Naive thymus-derived CD4-positive, alpha-beta T cell (primary cell): ENCODE data around the gene TRAPPC10. TPM values are rescaled to one million over a fixed set of nuclear protein-coding genes. Genes with fewer than 3 reads are reported as not detected.
A peak's percentile ranks its signal among the peaks of the same experiment; 100 is the strongest.

Experiments
- ATAC-seq: fragments of 150-1000 bp; cut with Tn5 transposase; 2 replicates; pipeline ENCODE4 v1.10.0; 2021; ENCODE audit warnings: mild to moderate bottlenecking, moderate library complexity
- CTCF ChIA-PET: fragments of 350-600 bp; sonication (Branson Sonifier 250); formaldehyde crosslinking; loops from one replicate; lab custom pipeline; 2021; ENCODE audit warnings: antibody characterized with exemption; lab: Charles Lee
- POLR2A ChIA-PET: fragments of 350-600 bp; sonication (Branson Sonifier 250); formaldehyde crosslinking; loops from one replicate; lab custom pipeline; 2021; ENCODE audit warnings: antibody characterized with exemption, inconsistent platforms; lab: Charles Lee
- DNase-seq, 9 donors: peaks; one replicate each; pipeline versions ENCODE4 v3.0.0 to v3.0.0-alpha.2; 2020 to 2022; ENCODE audit warnings: mixed read lengths in 1 of 9
- H3K27ac ChIP-seq: one replicate; pipeline ENCODE4 v1.7.0; 2013; ENCODE audit warnings: mild to moderate bottlenecking, low read depth, low read length, moderate library complexity
- H3K27me3 ChIP-seq, 2 donors: one replicate each; pipeline ENCODE4 v1.7.0; 2013; ENCODE audit warnings: low read length in 2 of 2, mild to moderate bottlenecking in 2 of 2, moderate library complexity in 2 of 2; ENCODE audit not compliant: control insufficient read depth in 2 of 2, insufficient read depth in 2 of 2
- H3K36me3 ChIP-seq, 3 experiments: 1 replicate in 2 of 3; 2 replicates in 1 of 3; pipeline ENCODE4 v1.7.0; 2013; ENCODE audit warnings: low read length in 3 of 3, mild to moderate bottlenecking in 3 of 3, moderate library complexity in 1 of 3; ENCODE audit not compliant: insufficient read depth in 3 of 3, control insufficient read depth in 2 of 3
- H3K4me1 ChIP-seq, 2 donors: one replicate each; pipeline ENCODE4 v1.7.0; 2013; ENCODE audit warnings: low read length in 2 of 2, mild to moderate bottlenecking in 2 of 2, moderate library complexity in 1 of 2; ENCODE audit not compliant: control insufficient read depth in 2 of 2, insufficient read depth in 2 of 2
- H3K4me3 ChIP-seq: 2 replicates; pipeline ENCODE4 v1.7.0; 2013; ENCODE audit warnings: mild to moderate bottlenecking, low read length
- H3K9me3 ChIP-seq, 3 experiments: 1 replicate in 2 of 3; 2 replicates in 1 of 3; pipeline ENCODE4 v1.7.0; 2013; ENCODE audit warnings: low read length in 3 of 3; ENCODE audit not compliant: control insufficient read depth in 2 of 3
- H3K27ac Mint-ChIP-seq, 9 donors: one replicate each; pipeline ENCODE4 v1.8.0; 2020 to 2022; ENCODE audit warnings: mixed read lengths in 9 of 9, mild to moderate bottlenecking in 8 of 9, moderate library complexity in 5 of 9, inconsistent platforms in 2 of 9
- H3K27me3 Mint-ChIP-seq, 5 donors: one replicate each; pipeline ENCODE4 v1.8.0; 2021 to 2022; ENCODE audit warnings: mixed read lengths in 5 of 5, mild to moderate bottlenecking in 1 of 5
- H3K36me3 Mint-ChIP-seq, 5 donors: one replicate each; pipeline ENCODE4 v1.8.0; 2020 to 2022; ENCODE audit warnings: mixed read lengths in 5 of 5, mild to moderate bottlenecking in 3 of 5, inconsistent platforms in 1 of 5
- H3K4me1 Mint-ChIP-seq, 7 donors: one replicate each; pipeline ENCODE4 v1.8.0; 2020 to 2022; ENCODE audit warnings: mixed read lengths in 7 of 7, mild to moderate bottlenecking in 3 of 7, inconsistent platforms in 1 of 7
- H3K4me3 Mint-ChIP-seq, 10 donors: one replicate each; pipeline ENCODE4 v1.8.0; 2020 to 2022; ENCODE audit warnings: mild to moderate bottlenecking in 10 of 10, mixed read lengths in 10 of 10, moderate library complexity in 6 of 10, inconsistent platforms in 2 of 10
- H3K9me3 Mint-ChIP-seq, 11 donors: one replicate each; pipeline ENCODE4 v1.8.0; 2020 to 2022; ENCODE audit warnings: mixed read lengths in 11 of 11, mild to moderate bottlenecking in 4 of 11, inconsistent platforms in 1 of 11, moderate library complexity in 1 of 11
- intact Hi-C, 2 donors: fragments of 100-400 bp; cut with micrococcal nuclease; formaldehyde crosslinking; loops; one replicate each; pipeline ENCODE4 v1.15.1; 2023
- polyA plus RNA-seq, 2 donors: library from polyadenylated mRNA; unstranded; fragments of 300-500 nt; fragmentation: Illumina TruSeq; gene quantifications; one replicate each; pipeline ENCODE4 v1.2.3, GENCODE V29; 2021
- total RNA-seq, 6 experiments: library from RNA in 5 of 6; stranded (reverse) in 5 of 6; gene quantifications; 1 replicate in 5 of 6; 2 replicates in 1 of 6; pipeline ENCODE4 v1.2.3 and lab custom pipeline; 2021 to 2026

Gene TRAPPC10
- total and polyA plus RNA-seq, 7 experiments from 2014 or later: 15.6 to 119 (median 93.2) TPM

GRCh38 chr21:44006017-44006619 lies 6.0 kb upstream of the TRAPPC10 start:
- H3K9me3 Mint-ChIP-seq: no peaks in the 10 kb centered on the region
- no peak overlapping the region for H3K27ac ChIP-seq
- H3K36me3 Mint-ChIP-seq: peaks cover 0 to 8% (median 4%) of the 10 kb centered on the region in 5 donors
- intact Hi-C loops: no loop called here
- H3K36me3 ChIP-seq: no peaks in the 10 kb centered on the region
- ATAC-seq (no peak), DNase-seq (no peak)
- H3K9me3 ChIP-seq: no peaks in the 10 kb centered on the region
- peak overlapping the region in 1 of 9 donors; percentile 4 for H3K27ac Mint-ChIP-seq
- H3K4me1 Mint-ChIP-seq: peaks cover 3 to 16% (median 10%) of the 10 kb centered on the region in 7 donors
- H3K27me3 Mint-ChIP-seq: no peaks in the 10 kb centered on the region
- POLR2A ChIA-PET: no interaction called here
- no peak overlapping the region for H3K4me3 Mint-ChIP-seq
- CTCF ChIA-PET: no interaction called here
- H3K4me1 ChIP-seq: peaks cover 0 to 3% of the 10 kb centered on the region in 2 donors
- H3K27me3 ChIP-seq: no peaks in the 10 kb centered on the region
- no peak overlapping the region for H3K4me3 ChIP-seq

- H3K4me3 ChIP-seq: no peak overlapping the region
- H3K27me3 Mint-ChIP-seq: no peaks in the 10 kb centered on the region
- peaks cover 0 to 8% (median 4%) of the 10 kb centered on the region in 5 donors for H3K36me3 Mint-ChIP-seq
- peaks cover 7 to 20% (median 14%) of the 10 kb centered on the region in 7 donors for H3K4me1 Mint-ChIP-seq
- H3K9me3 ChIP-seq: no peaks in the 10 kb centered on the region
- ATAC-seq (no peak), DNase-seq (no peak)
- H3K36me3 ChIP-seq: no peaks in the 10 kb centered on the region
- H3K27ac ChIP-seq: no peak overlapping the region
- H3K27me3 ChIP-seq: no peaks in the 10 kb centered on the region
- no peaks in the 10 kb centered on the region for H3K9me3 Mint-ChIP-seq
- H3K4me1 ChIP-seq: peaks cover 0 to 6% of the 10 kb centered on the region in 2 donors
- no peak overlapping the region for H3K4me3 Mint-ChIP-seq
- intact Hi-C loops: no loop called here
- H3K27ac Mint-ChIP-seq: no peak overlapping the region
- CTCF ChIA-PET: no interaction called here
- POLR2A ChIA-PET: no interaction called here
Observed at GRCh38 chr21:44006656-44007055, 5.5 kb upstream of the TRAPPC10 start.

DNA sequence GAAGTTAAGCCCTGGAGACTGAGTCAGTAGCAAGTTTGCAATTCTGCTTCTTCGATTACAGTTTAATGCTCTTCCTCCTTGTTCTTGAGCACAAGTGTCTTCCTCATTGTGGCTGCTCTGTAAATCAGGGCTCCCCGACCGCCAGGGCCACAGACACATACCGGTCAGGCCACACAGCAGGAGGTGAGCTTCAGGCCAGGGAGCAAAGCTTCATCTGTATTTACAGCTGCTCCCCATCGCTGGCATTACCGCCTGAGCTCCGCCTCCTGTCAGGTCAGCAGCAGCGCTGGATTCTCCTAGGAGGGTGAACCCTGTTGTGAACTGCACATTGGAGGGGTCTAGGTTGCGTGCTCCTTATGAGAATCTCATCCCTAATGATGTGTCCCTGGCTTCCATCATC lies 1.7 kb upstream of the TRAPPC10 start:
- H3K27ac ChIP-seq: peak overlapping the region; percentile 92
- Mint-ChIP-seq H3K27me3 (no peaks in the 10 kb centered on the region), H3K36me3 (peaks cover 0 to 12% (median 4%) of the 10 kb centered on the region in 5 donors), H3K27ac (peak overlapping the region in 8 of 9 donors; percentile 35 to 95 (median 80)), H3K4me3 (peak overlapping the region in 7 of 10 donors; percentile 12 to 90 (median 54)), H3K9me3 (peaks cover 0 to 2% (median 0%) of the 10 kb centered on the region in 11 donors), H3K4me1 (peaks cover 27 to 42% (median 37%) of the 10 kb centered on the region in 7 donors)
- no peak overlapping the region for H3K4me3 ChIP-seq
- no peaks in the 10 kb centered on the region for H3K36me3 ChIP-seq
- intact Hi-C loops: loop anchor here in 1 of 2 donors (5.0 to 10.0 kb wide), 5 partner anchors 93 to 1038 kb away; partner anchors contain the start of genes PKNOX1, SUMO3 and UBE2G2
- H3K9me3 ChIP-seq: no peaks in the 10 kb centered on the region
- peaks cover 14 to 21% of the 10 kb centered on the region in 2 donors for H3K4me1 ChIP-seq
- H3K27me3 ChIP-seq: no peaks in the 10 kb centered on the region
- ATAC-seq (no peak), DNase-seq (no peak)
- CTCF ChIA-PET: no interaction called here
- POLR2A ChIA-PET: interaction anchor here (2.1 to 5.3 kb wide), 2 partner anchors 10 to 74 kb away, joined by 9 to 46 read pairs; no protein-coding TSS in a partner anchor

DNA sequence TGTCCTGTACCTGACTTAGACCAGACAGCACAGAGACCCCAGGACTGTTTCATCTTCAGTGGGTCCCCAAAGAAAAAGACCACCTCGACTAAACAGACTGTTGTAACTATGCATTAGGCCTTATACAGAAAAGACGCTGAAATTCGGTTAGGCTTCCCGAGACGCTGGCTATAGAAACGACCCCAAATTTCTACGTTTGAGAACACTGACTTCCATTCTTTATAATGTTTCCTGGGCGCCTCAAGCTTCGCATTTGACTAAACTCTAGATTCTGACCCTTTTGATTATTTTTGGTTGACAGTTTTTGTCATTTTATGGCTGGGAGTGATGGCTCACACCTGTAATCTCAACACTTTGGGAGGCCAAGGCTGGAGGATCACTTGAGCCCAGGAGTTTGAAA lies 986 bp upstream of the TRAPPC10 start:
- Histone ChIP-seq H3K27me3 (no peaks in the 10 kb centered on the region), H3K9me3 (no peaks in the 10 kb centered on the region), H3K4me3 (peak overlapping the region; percentile 57), H3K4me1 (peaks cover 21 to 28% of the 10 kb centered on the region in 2 donors), H3K36me3 (no peaks in the 10 kb centered on the region), H3K27ac (peak overlapping the region; percentile 92)
- intact Hi-C loops: loop anchor here in 1 of 2 donors (5.0 to 10.0 kb wide), 5 partner anchors 94 to 1039 kb away; partner anchors contain the start of genes PKNOX1, SUMO3 and UBE2G2
- H3K27me3 Mint-ChIP-seq: no peaks in the 10 kb centered on the region
- CTCF ChIA-PET: no interaction called here
- H3K36me3 Mint-ChIP-seq: peaks cover 0 to 12% (median 4%) of the 10 kb centered on the region in 5 donors
- peaks cover 31 to 49% (median 42%) of the 10 kb centered on the region in 7 donors for H3K4me1 Mint-ChIP-seq
- POLR2A ChIA-PET: interaction anchor here (1.1 to 5.3 kb wide), 3 partner anchors 9 to 82 kb away, joined by 3 to 46 read pairs (median 9); no protein-coding TSS in a partner anchor
- ATAC-seq (no peak), DNase-seq (no peak)
- peak overlapping the region; percentile 86 to 96 (median 95) for H3K27ac Mint-ChIP-seq
- peaks cover 0 to 2% (median 0%) of the 10 kb centered on the region in 11 donors for H3K9me3 Mint-ChIP-seq
- H3K4me3 Mint-ChIP-seq: peak overlapping the region; percentile 83 to 92 (median 88)

DNA sequence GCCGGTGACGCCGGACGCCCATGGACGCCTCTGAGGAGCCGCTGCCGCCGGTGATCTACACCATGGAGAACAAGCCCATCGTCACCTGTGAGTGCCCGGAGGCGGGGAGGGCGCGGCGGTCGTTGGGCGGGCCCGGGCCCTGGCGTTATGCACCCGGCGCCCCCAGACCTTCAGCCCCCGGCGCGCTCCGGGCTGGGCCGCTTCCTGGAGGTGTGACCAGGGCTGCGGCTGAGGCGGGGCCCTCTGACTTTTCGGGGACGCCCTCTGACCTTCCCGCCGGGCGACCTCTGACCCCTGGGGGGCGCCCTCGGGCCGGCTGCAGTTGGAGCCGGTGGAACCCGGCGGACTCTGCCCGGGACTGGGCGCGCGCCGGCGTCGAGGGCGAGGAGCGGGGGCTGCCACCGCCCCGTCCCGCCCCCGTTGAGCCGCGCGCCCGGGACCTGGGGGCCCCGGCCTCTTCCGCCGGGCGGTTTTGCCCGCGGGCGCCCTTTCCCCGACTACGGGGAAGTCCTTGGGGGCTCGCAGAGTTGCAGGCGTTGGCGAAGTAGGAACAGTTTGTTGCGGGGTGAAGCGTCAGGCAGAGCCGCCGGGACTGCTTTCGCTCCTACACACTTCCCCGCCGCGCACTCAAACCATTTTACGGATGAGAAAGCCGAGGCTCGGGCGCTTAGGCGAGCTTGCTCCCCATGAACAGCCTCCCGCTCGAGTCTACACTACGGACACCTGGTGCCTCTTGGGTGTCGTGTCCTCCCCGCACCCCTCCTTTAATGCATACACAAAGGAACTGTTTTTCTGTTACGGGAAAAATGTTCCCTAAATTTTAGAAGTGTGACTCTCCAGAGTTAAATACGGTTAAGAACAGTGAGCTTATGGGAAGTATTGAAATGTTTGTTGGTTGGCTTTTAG lies 618 bp downstream of the TRAPPC10 start:
- CTCF ChIA-PET: no interaction called here
- intact Hi-C loops: loop anchor here in 1 of 2 donors (1.0 to 10.0 kb wide), 9 partner anchors 14 to 1040 kb away; partner anchors contain the start of genes LRRC3, PKNOX1, SUMO3 and UBE2G2
- Histone ChIP-seq H3K27ac (peak overlapping the region; percentile 92), H3K4me3 (peak overlapping the region; percentile 63), H3K36me3 (no peaks in the 10 kb centered on the region), H3K4me1 (peaks cover 27 to 38% of the 10 kb centered on the region in 2 donors), H3K27me3 (no peaks in the 10 kb centered on the region), H3K9me3 (no peaks in the 10 kb centered on the region)
- Mint-ChIP-seq H3K36me3 (peaks cover 0 to 12% (median 4%) of the 10 kb centered on the region in 5 donors), H3K4me3 (peak overlapping the region; percentile 87 to 97 (median 93)), H3K9me3 (peaks cover 0 to 2% (median 0%) of the 10 kb centered on the region in 11 donors), H3K27me3 (no peaks in the 10 kb centered on the region), H3K27ac (peak overlapping the region; percentile 90 to 96 (median 94)), H3K4me1 (peaks cover 42 to 58% (median 55%) of the 10 kb centered on the region in 7 donors)
- POLR2A ChIA-PET: interaction anchor here (0.6 to 5.3 kb wide), 8 partner anchors 7 to 328 kb away, joined by 3 to 46 read pairs (median 6); no protein-coding TSS in a partner anchor
- ATAC-seq (peak; percentile 82), DNase-seq (peak; percentile 62 to 90 (median 67))
